Ishikawa (cell line): ENCODE results near the gene CCNL1.

Experiments used
- CREB1 ChIP-seq: IDR thresholded peaks from 2 replicates; pipeline ENCODE4 v1.6.1; 2012; ENCODE audit warnings: low read depth
- EGR1 ChIP-seq: IDR thresholded peaks from 2 replicates; pipeline ENCODE4 v1.6.1; 2012
- MAX ChIP-seq: IDR thresholded peaks from 2 replicates; pipeline ENCODE4 v1.6.1; 2012
- RAD21 ChIP-seq: IDR thresholded peaks from 2 replicates; pipeline ENCODE4 v1.6.1; 2012; ENCODE audit warnings: low read depth
- TAF1 ChIP-seq: IDR thresholded peaks from 2 replicates; pipeline ENCODE4 v1.6.1; 2012; ENCODE audit warnings: low read depth, mild to moderate bottlenecking

GRCh38 chr3:157133434-157134320, 26.3 kb downstream of the CCNL1 start:
- TF ChIP-seq CREB1 = no peak
- TF ChIP-seq MAX = no peak
- TF ChIP-seq EGR1 = no peak
- TF ChIP-seq RAD21 = no peak
- no peak for TF ChIP-seq TAF1
